Spleen (tissue), 7 donors: ENCODE data around the gene FGD6.
A peak's percentile ranks its signal among the peaks of the same experiment; 100 is the strongest.

Experiments
- CTCF ChIP-seq, 11 experiments: fragments of 200-600 bp in 7 of 11; fragments of 450-650 bp in 4 of 11; sonication (generic) in 4 of 11; IDR thresholded peaks in 8 of 11; conservative IDR thresholded peaks in 3 of 11; 1 replicate in 7 of 11; 2 replicates in 4 of 11; pipeline versions ENCODE4 v1.4.0 to v1.8.0; 2016 to 2021; ENCODE audit warnings: antibody characterized with exemption in 11 of 11, inconsistent platforms in 4 of 11, mild to moderate bottlenecking in 1 of 11
- POLR2A ChIP-seq, 3 donors: fragments of 450-650 bp; IDR thresholded peaks; one replicate each; pipeline ENCODE4 v1.5.1; 2017; ENCODE audit warnings: antibody characterized with exemption in 3 of 3, mild to moderate bottlenecking in 1 of 3
- POLR2AphosphoS5 ChIP-seq, 3 donors: sonication (generic); formaldehyde crosslinking; IDR thresholded peaks; one replicate each; pipeline ENCODE4 v1.5.1; 2017; ENCODE audit warnings: antibody characterized with exemption in 3 of 3
- donor health status: DM: no; HTN: no; CAD: no; lungs with moderate emphysema.
- donor health status: DM: no; HTN: no; CAD: no.
- donor health status: DM: no; HTN: no; CAD: no.

GRCh38 chr12:95262808-95263207 is 45.5 kb upstream of the FGD6 start:
- TF ChIP-seq CTCF (IDR thresholded peaks at IDR 0.05 in 8 of 11, conservative IDR thresholded peaks at IDR 0.05 in 3 of 11) (no peak), POLR2AphosphoS5 (IDR thresholded peaks at IDR 0.05) (peak in 1 of 3 donors; percentile 28), POLR2A (IDR thresholded peaks at IDR 0.05) (no peak)
